Nephron (organoid): ENCODE data around the gene CTDSPL2.
"Not testable (repeated sequence)": the region's sequence is repeated elsewhere in the genome, so short reads cannot be mapped to it uniquely, and the experiment has no call there.

Source experiments
- H3K27ac Mint-ChIP-seq, 3 experiments: 2 replicates each; pipeline ENCODE4 v1.8.0; 2020; ENCODE audit warnings: mixed read lengths in 3 of 3, mild to moderate bottlenecking in 2 of 3, moderate library complexity in 1 of 3
- H3K27me3 Mint-ChIP-seq: 2 replicates; pipeline ENCODE4 v1.8.0; 2021; ENCODE audit warnings: low read depth, mild to moderate bottlenecking, moderate library complexity, mixed read lengths
- H3K36me3 Mint-ChIP-seq: 2 replicates; pipeline ENCODE4 v1.8.0; 2020; ENCODE audit warnings: low read depth, mixed read lengths
- H3K4me1 Mint-ChIP-seq: 2 replicates; pipeline ENCODE4 v1.8.0; 2020; ENCODE audit warnings: mixed read lengths
- H3K4me3 Mint-ChIP-seq, 3 experiments: 2 replicates each; pipeline ENCODE4 v1.8.0; 2020; ENCODE audit warnings: mild to moderate bottlenecking in 3 of 3, mixed read lengths in 3 of 3, moderate library complexity in 2 of 3
- H3K9me3 Mint-ChIP-seq: 2 replicates; pipeline ENCODE4 v1.8.0; 2020; ENCODE audit warnings: mixed read lengths
- TF ChIP-seq, protein P1 (sequence below), 3 experiments: fragments of 200-600 bp; sonication (generic); IDR thresholded peaks; one replicate each; pipeline ENCODE4 v1.5.0; 2021; ENCODE audit warnings: antibody characterized with exemption in 3 of 3; ENCODE audit not compliant: unreplicated experiment in 3 of 3

Gene CTDSPL2

DNA sequence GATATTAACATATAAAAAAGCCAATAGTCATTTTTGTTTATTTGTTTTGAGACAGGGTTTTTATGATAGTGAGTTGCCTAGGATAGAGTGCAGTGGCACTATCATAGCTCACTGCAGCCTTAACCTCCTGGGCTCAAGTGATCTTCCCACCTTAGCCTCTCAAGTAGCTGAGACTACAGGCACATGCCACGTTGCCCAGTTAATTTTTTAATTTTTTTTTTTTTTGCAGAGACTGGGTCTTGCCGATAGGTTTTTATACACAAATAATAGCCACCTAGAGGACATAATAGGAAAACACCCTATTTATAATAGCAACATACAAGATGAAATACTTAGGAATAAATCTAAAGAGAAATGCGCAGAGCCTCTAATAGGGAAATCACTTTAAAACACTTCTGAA is 122.8 kb downstream of the CTDSPL2 start:
- H3K27ac Mint-ChIP-seq, result no peak overlapping the region
- TF ChIP-seq, protein P1, sequence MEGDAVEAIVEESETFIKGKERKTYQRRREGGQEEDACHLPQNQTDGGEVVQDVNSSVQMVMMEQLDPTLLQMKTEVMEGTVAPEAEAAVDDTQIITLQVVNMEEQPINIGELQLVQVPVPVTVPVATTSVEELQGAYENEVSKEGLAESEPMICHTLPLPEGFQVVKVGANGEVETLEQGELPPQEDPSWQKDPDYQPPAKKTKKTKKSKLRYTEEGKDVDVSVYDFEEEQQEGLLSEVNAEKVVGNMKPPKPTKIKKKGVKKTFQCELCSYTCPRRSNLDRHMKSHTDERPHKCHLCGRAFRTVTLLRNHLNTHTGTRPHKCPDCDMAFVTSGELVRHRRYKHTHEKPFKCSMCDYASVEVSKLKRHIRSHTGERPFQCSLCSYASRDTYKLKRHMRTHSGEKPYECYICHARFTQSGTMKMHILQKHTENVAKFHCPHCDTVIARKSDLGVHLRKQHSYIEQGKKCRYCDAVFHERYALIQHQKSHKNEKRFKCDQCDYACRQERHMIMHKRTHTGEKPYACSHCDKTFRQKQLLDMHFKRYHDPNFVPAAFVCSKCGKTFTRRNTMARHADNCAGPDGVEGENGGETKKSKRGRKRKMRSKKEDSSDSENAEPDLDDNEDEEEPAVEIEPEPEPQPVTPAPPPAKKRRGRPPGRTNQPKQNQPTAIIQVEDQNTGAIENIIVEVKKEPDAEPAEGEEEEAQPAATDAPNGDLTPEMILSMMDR (IDR thresholded peaks at IDR 0.05; ENCODE audit: unreplicated experiment in 3 of 3), result peak; percentile 33 to 46 (median 39)
- no peaks in the 10 kb centered on the region for H3K27me3 Mint-ChIP-seq
- no peaks in the 10 kb centered on the region for H3K9me3 Mint-ChIP-seq
- H3K4me3 Mint-ChIP-seq, result no peak overlapping the region
- peaks cover 43% of the 10 kb centered on the region for H3K36me3 Mint-ChIP-seq
- H3K4me1 Mint-ChIP-seq, result peaks cover 4% of the 10 kb centered on the region

DNA sequence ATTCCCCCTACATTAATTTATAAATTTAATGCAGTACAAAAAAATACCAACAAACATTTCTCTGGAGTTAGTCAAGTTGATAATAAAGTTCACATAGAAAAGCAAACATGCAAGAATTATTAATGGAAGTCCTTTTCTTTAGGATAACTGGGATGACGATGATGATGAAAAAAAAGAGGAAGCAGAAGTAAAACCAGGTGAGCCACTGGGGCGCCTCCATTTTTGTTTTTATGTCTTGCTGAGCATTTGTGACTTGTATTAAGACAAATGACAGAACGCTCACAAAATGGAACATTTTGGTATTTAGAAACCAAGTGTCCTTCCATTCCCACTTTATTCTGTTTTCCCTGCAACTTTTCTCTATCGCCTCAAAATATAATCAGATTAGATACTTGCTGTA is 123.3 kb downstream of the CTDSPL2 start:
- H3K27ac Mint-ChIP-seq, result no peak overlapping the region
- peaks cover 48% of the 10 kb centered on the region for H3K36me3 Mint-ChIP-seq
- H3K9me3 Mint-ChIP-seq, result no peaks in the 10 kb centered on the region
- peaks cover 8% of the 10 kb centered on the region for H3K4me1 Mint-ChIP-seq
- no peaks in the 10 kb centered on the region for H3K27me3 Mint-ChIP-seq
- H3K4me3 Mint-ChIP-seq, result no peak overlapping the region
- TF ChIP-seq, protein P1 (IDR thresholded peaks at IDR 0.05; ENCODE audit: unreplicated experiment in 3 of 3), result no peak

DNA sequence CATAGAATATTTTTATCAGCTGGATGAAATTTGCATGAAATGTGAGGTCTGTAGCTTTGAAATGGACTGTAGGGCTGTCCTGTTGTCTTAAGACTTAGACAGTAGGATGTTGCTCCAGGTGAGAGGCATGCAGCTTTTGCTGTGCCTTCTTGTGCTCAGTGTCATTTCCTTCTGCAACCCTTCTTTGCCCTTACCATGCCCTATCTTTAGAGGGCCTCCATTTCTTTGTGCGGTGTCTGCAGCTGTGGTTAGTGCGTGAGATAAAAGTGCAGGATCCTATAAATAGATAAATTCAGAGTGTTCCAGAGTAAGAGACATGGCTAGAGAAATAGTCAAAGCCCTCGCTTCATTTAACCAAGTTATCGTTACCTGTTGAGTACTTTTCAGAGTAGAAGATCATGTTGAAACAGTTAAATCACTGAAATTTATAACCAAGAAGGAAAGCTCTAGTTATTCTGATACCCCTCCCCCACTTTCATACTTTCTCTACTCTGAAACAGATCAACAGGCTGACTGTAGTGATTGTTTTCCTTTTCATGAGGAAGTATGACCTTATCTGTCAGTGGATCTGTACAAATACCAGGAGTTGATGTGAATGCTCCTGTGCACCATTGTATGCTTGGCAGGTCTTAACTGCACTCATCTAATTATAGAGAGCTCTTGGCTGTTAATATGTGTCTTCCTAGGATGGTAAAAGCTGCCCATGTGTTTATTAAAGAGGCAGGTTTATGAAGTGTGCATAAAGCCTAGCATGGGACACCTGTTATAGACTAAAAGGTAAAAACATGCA is 127.7 kb downstream of the CTDSPL2 start:
- Mint-ChIP-seq H3K27ac (peak overlapping the region; percentile 1 to 27 (median 20)), H3K9me3 (no peaks in the 10 kb centered on the region), H3K27me3 (no peaks in the 10 kb centered on the region), H3K36me3 (peaks cover 65% of the 10 kb centered on the region), H3K4me1 (peaks cover 8% of the 10 kb centered on the region), H3K4me3 (no peak overlapping the region)
- TF ChIP-seq, protein P1 (IDR thresholded peaks at IDR 0.05; ENCODE audit: unreplicated experiment in 3 of 3), result no peak

DNA sequence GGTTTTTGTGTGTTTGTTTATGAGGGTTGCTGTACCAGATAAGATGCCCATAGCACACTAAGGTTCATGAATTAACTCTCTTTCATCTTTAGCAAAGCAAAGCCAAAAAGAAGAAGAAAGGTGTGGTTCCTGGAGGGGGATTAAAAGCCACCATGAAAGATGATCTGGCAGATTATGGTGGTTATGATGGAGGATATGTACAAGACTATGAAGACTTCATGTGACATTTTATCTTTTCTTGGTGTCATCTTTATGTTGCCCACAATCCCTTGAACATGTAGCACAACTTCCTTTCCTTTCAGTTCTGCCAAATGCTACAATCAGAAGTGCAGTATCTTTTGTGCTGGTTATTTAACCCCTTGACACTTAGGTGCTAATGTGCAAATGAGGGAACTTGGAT is 133.5 kb downstream of the CTDSPL2 start:
- peaks cover 81% of the 10 kb centered on the region for H3K36me3 Mint-ChIP-seq
- not testable (repeated sequence) for H3K27me3 Mint-ChIP-seq, H3K4me1 Mint-ChIP-seq, H3K9me3 Mint-ChIP-seq, H3K4me3 Mint-ChIP-seq, H3K27ac Mint-ChIP-seq

DNA sequence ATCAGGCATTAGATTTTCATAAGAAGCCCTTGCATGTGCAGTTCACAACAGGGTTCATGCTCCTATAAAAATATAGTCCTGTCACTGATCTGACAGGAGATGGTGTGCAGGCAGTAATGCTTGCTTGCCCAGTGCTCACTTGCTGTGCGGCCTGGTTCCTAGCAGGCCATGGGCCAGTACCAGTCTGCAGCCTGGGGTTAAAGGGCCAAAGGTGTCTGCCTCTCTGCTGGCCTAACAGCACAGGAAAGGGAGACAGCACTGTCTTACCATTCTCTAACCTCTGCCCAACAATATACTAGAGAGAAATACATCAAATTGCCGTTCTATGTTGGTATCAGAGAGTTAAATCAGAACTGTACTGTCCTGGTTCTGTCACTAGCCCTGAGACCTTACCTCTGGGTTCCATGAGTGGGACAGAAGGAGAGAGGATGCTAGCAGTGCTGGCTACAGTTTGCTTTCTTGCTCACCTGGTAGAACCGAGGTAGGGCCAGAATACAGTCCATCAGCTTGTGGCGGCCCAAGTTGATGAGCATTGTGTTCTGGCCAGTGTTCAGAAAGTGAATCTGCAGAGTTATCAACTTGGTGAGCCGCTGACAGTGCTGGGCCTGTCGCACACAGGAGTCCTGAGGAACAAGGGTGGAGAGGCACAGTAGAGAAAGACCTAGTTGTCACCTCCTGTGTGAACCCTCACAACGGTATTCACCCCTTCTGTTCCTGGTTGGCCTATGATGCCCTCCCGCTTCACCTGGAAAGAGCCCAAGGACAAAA is 138.1 kb downstream of the CTDSPL2 start:
- TF ChIP-seq, protein P1 (IDR thresholded peaks at IDR 0.05; ENCODE audit: unreplicated experiment in 3 of 3), result no peak
- no peak overlapping the region for H3K27ac Mint-ChIP-seq
- H3K27me3 Mint-ChIP-seq, result no peaks in the 10 kb centered on the region
- no peak overlapping the region for H3K4me3 Mint-ChIP-seq
- H3K9me3 Mint-ChIP-seq, result peaks cover 13% of the 10 kb centered on the region
- H3K36me3 Mint-ChIP-seq, result peaks cover 83% of the 10 kb centered on the region
- no peaks in the 10 kb centered on the region for H3K4me1 Mint-ChIP-seq

DNA sequence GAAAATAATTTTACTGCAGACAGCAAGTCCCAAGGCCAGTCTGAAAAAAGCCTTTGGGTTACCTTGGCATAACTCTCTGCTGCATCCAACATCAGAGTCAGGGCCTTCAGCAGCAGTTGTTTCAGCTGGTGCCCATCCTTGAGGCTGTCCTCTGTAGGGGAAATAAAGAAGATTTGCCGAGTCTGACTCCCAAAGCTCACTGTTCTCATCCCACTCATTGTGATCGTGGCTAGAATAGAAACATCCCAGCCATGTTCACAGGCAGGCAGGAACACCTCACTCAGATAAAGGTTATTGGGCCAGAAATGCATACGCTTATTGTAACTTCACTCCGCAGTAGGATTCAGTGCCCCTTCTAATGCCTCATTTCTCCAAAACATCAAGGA is 138.7 kb downstream of the CTDSPL2 start:
- Mint-ChIP-seq H3K27me3 (no peaks in the 10 kb centered on the region), H3K27ac (no peak overlapping the region), H3K4me1 (no peaks in the 10 kb centered on the region), H3K4me3 (no peak overlapping the region), H3K36me3 (peaks cover 83% of the 10 kb centered on the region), H3K9me3 (peaks cover 13% of the 10 kb centered on the region)
- TF ChIP-seq, protein P1 (IDR thresholded peaks at IDR 0.05; ENCODE audit: unreplicated experiment in 3 of 3), result no peak
